GM23338 (cell line): ENCODE measurements around the gene POU4F3. TPM values are rescaled to one million over a fixed set of nuclear protein-coding genes. Genes with fewer than 3 reads are reported as not detected.

Source experiments
- ATAC-seq: fragments of 200-7000 bp; cut with Tn5 transposase; 3 replicates; pipeline ENCODE4 v1.9.1; 2020
- DNase-seq: peaks from one replicate; pipeline ENCODE4 v3.0.0-alpha.2; 2015; ENCODE audit warnings: low spot score
- H2AFZ ChIP-seq: fragments of 200-600 bp; sonication (generic); 2 replicates; pipeline ENCODE4 v1.8.0; 2016; ENCODE audit warnings: antibody characterized with exemption, mild to moderate bottlenecking, moderate library complexity
- H3F3A ChIP-seq: fragments of 200-600 bp; sonication (generic); replicated peaks from 2 replicates; pipeline ENCODE4 v1.8.0; 2017; ENCODE audit warnings: antibody characterized with exemption, mixed run types, low read depth
- H3K27ac ChIP-seq: fragments of 200-600 bp; sonication (generic); 2 replicates; pipeline ENCODE4 v1.6.1; 2016; ENCODE audit warnings: low read depth
- H3K27me3 ChIP-seq: fragments of 200-600 bp; sonication (generic); 2 replicates; pipeline ENCODE4 v1.8.0; 2016; ENCODE audit warnings: mild to moderate bottlenecking, mixed run types, moderate library complexity; ENCODE audit not compliant: insufficient read depth
- H3K36me3 ChIP-seq: fragments of 200-600 bp; sonication (generic); 2 replicates; pipeline ENCODE4 v1.8.0; 2016; ENCODE audit warnings: mild to moderate bottlenecking; ENCODE audit not compliant: insufficient read depth
- H3K4me1 ChIP-seq: fragments of 200-600 bp; sonication (generic); 2 replicates; pipeline ENCODE4 v1.8.0; 2016; ENCODE audit warnings: mild to moderate bottlenecking, moderate library complexity; ENCODE audit not compliant: insufficient read depth
- H3K4me2 ChIP-seq: fragments of 200-600 bp; sonication (generic); 2 replicates; pipeline ENCODE4 v1.7.1; 2017; ENCODE audit warnings: mixed run types
- H3K4me3 ChIP-seq: fragments of 200-600 bp; sonication (generic); 2 replicates; pipeline ENCODE4 v1.6.1; 2016; ENCODE audit warnings: mixed run types
- H3K79me2 ChIP-seq: fragments of 200-600 bp; sonication (generic); replicated peaks from 2 replicates; pipeline ENCODE4 v1.8.0; 2017; ENCODE audit warnings: mild to moderate bottlenecking; ENCODE audit not compliant: insufficient read depth
- H3K9me2 ChIP-seq: fragments of 200-600 bp; sonication (generic); 2 replicates; pipeline ENCODE4 v1.8.0; 2017; ENCODE audit not compliant: insufficient read depth
- H4K20me1 ChIP-seq: fragments of 200-600 bp; sonication (generic); replicated peaks from 2 replicates; pipeline ENCODE4 v1.8.0; 2017; ENCODE audit warnings: mild to moderate bottlenecking; ENCODE audit not compliant: insufficient read depth
- H3K27ac Mint-ChIP-seq: 2 replicates; pipeline ENCODE4 v1.8.0; 2020; ENCODE audit warnings: inconsistent platforms, mild to moderate bottlenecking, moderate library complexity, mixed read lengths
- H3K27me3 Mint-ChIP-seq: 3 replicates; pipeline ENCODE4 v1.8.0; 2022; ENCODE audit warnings: low read depth, mild to moderate bottlenecking, moderate library complexity, mixed read lengths, inconsistent platforms; ENCODE audit not compliant: insufficient read depth, poor library complexity
- H3K36me3 Mint-ChIP-seq: 3 replicates; pipeline ENCODE4 v1.8.0; 2021; ENCODE audit warnings: low read depth, mild to moderate bottlenecking, inconsistent platforms, moderate library complexity, mixed read lengths
- H3K4me1 Mint-ChIP-seq: 3 replicates; pipeline ENCODE4 v1.8.0; 2020; ENCODE audit warnings: mild to moderate bottlenecking, inconsistent platforms, mixed read lengths
- H3K4me3 Mint-ChIP-seq: 3 replicates; pipeline ENCODE4 v1.8.0; 2021; ENCODE audit warnings: moderate library complexity, mild to moderate bottlenecking, inconsistent platforms, mixed read lengths
- H3K9me3 Mint-ChIP-seq: 3 replicates; pipeline ENCODE4 v1.8.0; 2020; ENCODE audit warnings: moderate library complexity, mild to moderate bottlenecking, inconsistent platforms, mixed read lengths
- CREB1 ChIP-seq: fragments of 250-450 bp; sonication (Bioruptor Pico); IDR thresholded peaks from 2 replicates; pipeline ENCODE4 v1.5.0; 2020; ENCODE audit warnings: low read depth, mild to moderate bottlenecking, moderate library complexity
- EZH2 ChIP-seq: fragments of 200-600 bp; sonication (generic); IDR thresholded peaks from one replicate; pipeline ENCODE4 v1.8.0; 2017; ENCODE audit warnings: antibody characterized with exemption, mild to moderate bottlenecking, low read depth; ENCODE audit not compliant: unreplicated experiment
- EZH2phosphoT487 ChIP-seq: fragments of 200-600 bp; sonication (generic); IDR thresholded peaks from one replicate; pipeline ENCODE4 v1.8.1; 2018; ENCODE audit warnings: antibody characterized with exemption; ENCODE audit not compliant: unreplicated experiment
- JUNB ChIP-seq: IDR thresholded peaks from one replicate; pipeline ENCODE4 v1.6.1; 2016; ENCODE audit warnings: antibody characterized with exemption; ENCODE audit not compliant: unreplicated experiment
- NANOG ChIP-seq: IDR thresholded peaks from 2 replicates; pipeline ENCODE4 v1.6.1; 2016; ENCODE audit warnings: antibody characterized with exemption, borderline replicate concordance
- POLR2AphosphoS5 ChIP-seq: IDR thresholded peaks from 2 replicates; pipeline ENCODE4 v1.6.1; 2016; ENCODE audit warnings: antibody characterized with exemption, low read depth
- STAT1 ChIP-seq: IDR thresholded peaks from one replicate; pipeline ENCODE4 v1.6.1; 2016; ENCODE audit warnings: antibody characterized with exemption; ENCODE audit not compliant: unreplicated experiment
- ZNF114 ChIP-seq: fragments of 250-450 bp; sonication (Bioruptor Pico); IDR thresholded peaks from 2 replicates; pipeline ENCODE4 v1.5.0; 2020; ENCODE audit warnings: mild to moderate bottlenecking, moderate library complexity
- ZNF331 ChIP-seq: fragments of 250-450 bp; sonication (Bioruptor Pico); IDR thresholded peaks from 2 replicates; pipeline ENCODE4 v1.5.0; 2020; ENCODE audit warnings: low read depth, mild to moderate bottlenecking, moderate library complexity
- polyA plus RNA-seq: library from polyadenylated mRNA; unstranded; fragments of >200 nt; fragmentation: Nextera tagmentation; extraction: Ambion mirVana; gene quantifications from 2 replicates; pipeline ENCODE4 v1.2.1, GENCODE V29; 2016
- total RNA-seq: library from RNA; depleted of rRNA; stranded (reverse); fragments of >200 nt; shearing (Covaris generic); gene quantifications from 2 replicates; pipeline ENCODE4 v1.2.3, GENCODE V29; 2014
- TF ChIP-seq, protein P1 (sequence below), 2 experiments: fragments of 200-600 bp in 1 of 2; sonication (generic) in 1 of 2; conservative IDR thresholded peaks; 2 replicates each; pipeline versions ENCODE4 v1.5.1 to v1.6.1; 2016 to 2017; ENCODE audit warnings: antibody characterized with exemption in 2 of 2, low read depth in 2 of 2, mild to moderate bottlenecking in 2 of 2, moderate library complexity in 1 of 2
- TF ChIP-seq, protein P2 (sequence below): IDR thresholded peaks from 2 replicates; pipeline ENCODE4 v1.6.1; 2016; ENCODE audit warnings: antibody characterized with exemption
- TF ChIP-seq, protein P3 (sequence below): IDR thresholded peaks from one replicate; pipeline ENCODE4 v1.6.1; 2018; ENCODE audit warnings: antibody characterized with exemption; ENCODE audit not compliant: unreplicated experiment
- TF ChIP-seq, protein P4 (sequence below): fragments of 250-450 bp; sonication (Bioruptor Pico); IDR thresholded peaks from 2 replicates; pipeline ENCODE4 v1.5.0; 2020; ENCODE audit warnings: mild to moderate bottlenecking, moderate library complexity

POU4F3 gene
- total and polyA plus RNA-seq, 2 experiments from 2014 or later: 0.49 TPM; not detected in 1

DNA sequence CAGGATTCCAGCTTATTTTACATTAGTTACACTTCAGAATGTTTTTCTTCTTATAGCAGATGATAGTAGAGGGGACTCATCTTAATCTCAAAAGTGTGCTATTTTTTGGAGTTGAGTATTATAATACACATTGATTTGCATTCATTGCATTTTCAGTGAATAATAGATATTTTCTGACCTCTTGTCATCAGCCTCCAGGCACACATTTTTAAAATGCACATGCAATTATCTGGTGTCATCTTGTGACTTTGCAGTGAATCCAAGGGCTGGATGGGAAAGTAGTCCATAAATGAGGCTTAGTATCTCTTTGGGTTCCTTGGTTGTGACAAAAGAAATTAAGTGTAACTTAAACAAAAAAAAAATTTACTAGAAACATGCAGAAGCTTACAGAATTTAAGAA, 28.1 kb upstream of the POU4F3 start:
- no peak overlapping the region for H3K4me2 ChIP-seq
- DNase-seq (no peak), ATAC-seq (no peak)
- H3K27me3 Mint-ChIP-seq: peaks cover 4% of the 10 kb centered on the region
- no peaks in the 10 kb centered on the region for H4K20me1 ChIP-seq
- H3F3A ChIP-seq: no peaks in the 10 kb centered on the region
- no peak for TF ChIP-seq EZH2
- TF ChIP-seq, protein P1, sequence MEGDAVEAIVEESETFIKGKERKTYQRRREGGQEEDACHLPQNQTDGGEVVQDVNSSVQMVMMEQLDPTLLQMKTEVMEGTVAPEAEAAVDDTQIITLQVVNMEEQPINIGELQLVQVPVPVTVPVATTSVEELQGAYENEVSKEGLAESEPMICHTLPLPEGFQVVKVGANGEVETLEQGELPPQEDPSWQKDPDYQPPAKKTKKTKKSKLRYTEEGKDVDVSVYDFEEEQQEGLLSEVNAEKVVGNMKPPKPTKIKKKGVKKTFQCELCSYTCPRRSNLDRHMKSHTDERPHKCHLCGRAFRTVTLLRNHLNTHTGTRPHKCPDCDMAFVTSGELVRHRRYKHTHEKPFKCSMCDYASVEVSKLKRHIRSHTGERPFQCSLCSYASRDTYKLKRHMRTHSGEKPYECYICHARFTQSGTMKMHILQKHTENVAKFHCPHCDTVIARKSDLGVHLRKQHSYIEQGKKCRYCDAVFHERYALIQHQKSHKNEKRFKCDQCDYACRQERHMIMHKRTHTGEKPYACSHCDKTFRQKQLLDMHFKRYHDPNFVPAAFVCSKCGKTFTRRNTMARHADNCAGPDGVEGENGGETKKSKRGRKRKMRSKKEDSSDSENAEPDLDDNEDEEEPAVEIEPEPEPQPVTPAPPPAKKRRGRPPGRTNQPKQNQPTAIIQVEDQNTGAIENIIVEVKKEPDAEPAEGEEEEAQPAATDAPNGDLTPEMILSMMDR (conservative IDR thresholded peaks at IDR 0.05; ENCODE audit: low read depth in 2 of 2): no peak
- TF ChIP-seq STAT1: no peak
- TF ChIP-seq, protein P2, sequence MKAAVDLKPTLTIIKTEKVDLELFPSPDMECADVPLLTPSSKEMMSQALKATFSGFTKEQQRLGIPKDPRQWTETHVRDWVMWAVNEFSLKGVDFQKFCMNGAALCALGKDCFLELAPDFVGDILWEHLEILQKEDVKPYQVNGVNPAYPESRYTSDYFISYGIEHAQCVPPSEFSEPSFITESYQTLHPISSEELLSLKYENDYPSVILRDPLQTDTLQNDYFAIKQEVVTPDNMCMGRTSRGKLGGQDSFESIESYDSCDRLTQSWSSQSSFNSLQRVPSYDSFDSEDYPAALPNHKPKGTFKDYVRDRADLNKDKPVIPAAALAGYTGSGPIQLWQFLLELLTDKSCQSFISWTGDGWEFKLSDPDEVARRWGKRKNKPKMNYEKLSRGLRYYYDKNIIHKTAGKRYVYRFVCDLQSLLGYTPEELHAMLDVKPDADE: no peak
- no peak for TF ChIP-seq JUNB
- no peak for TF ChIP-seq EZH2phosphoT487
- no peak for TF ChIP-seq ZNF331 (CRISPR knock-in tag)
- TF ChIP-seq, protein P3, sequence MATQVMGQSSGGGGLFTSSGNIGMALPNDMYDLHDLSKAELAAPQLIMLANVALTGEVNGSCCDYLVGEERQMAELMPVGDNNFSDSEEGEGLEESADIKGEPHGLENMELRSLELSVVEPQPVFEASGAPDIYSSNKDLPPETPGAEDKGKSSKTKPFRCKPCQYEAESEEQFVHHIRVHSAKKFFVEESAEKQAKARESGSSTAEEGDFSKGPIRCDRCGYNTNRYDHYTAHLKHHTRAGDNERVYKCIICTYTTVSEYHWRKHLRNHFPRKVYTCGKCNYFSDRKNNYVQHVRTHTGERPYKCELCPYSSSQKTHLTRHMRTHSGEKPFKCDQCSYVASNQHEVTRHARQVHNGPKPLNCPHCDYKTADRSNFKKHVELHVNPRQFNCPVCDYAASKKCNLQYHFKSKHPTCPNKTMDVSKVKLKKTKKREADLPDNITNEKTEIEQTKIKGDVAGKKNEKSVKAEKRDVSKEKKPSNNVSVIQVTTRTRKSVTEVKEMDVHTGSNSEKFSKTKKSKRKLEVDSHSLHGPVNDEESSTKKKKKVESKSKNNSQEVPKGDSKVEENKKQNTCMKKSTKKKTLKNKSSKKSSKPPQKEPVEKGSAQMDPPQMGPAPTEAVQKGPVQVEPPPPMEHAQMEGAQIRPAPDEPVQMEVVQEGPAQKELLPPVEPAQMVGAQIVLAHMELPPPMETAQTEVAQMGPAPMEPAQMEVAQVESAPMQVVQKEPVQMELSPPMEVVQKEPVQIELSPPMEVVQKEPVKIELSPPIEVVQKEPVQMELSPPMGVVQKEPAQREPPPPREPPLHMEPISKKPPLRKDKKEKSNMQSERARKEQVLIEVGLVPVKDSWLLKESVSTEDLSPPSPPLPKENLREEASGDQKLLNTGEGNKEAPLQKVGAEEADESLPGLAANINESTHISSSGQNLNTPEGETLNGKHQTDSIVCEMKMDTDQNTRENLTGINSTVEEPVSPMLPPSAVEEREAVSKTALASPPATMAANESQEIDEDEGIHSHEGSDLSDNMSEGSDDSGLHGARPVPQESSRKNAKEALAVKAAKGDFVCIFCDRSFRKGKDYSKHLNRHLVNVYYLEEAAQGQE: no peak
- TF ChIP-seq CREB1 (CRISPR knock-in tag): no peak
- no peak for TF ChIP-seq POLR2AphosphoS5
- no peak for TF ChIP-seq NANOG
- TF ChIP-seq ZNF114 (CRISPR knock-in tag): no peak
- TF ChIP-seq, protein P4, sequence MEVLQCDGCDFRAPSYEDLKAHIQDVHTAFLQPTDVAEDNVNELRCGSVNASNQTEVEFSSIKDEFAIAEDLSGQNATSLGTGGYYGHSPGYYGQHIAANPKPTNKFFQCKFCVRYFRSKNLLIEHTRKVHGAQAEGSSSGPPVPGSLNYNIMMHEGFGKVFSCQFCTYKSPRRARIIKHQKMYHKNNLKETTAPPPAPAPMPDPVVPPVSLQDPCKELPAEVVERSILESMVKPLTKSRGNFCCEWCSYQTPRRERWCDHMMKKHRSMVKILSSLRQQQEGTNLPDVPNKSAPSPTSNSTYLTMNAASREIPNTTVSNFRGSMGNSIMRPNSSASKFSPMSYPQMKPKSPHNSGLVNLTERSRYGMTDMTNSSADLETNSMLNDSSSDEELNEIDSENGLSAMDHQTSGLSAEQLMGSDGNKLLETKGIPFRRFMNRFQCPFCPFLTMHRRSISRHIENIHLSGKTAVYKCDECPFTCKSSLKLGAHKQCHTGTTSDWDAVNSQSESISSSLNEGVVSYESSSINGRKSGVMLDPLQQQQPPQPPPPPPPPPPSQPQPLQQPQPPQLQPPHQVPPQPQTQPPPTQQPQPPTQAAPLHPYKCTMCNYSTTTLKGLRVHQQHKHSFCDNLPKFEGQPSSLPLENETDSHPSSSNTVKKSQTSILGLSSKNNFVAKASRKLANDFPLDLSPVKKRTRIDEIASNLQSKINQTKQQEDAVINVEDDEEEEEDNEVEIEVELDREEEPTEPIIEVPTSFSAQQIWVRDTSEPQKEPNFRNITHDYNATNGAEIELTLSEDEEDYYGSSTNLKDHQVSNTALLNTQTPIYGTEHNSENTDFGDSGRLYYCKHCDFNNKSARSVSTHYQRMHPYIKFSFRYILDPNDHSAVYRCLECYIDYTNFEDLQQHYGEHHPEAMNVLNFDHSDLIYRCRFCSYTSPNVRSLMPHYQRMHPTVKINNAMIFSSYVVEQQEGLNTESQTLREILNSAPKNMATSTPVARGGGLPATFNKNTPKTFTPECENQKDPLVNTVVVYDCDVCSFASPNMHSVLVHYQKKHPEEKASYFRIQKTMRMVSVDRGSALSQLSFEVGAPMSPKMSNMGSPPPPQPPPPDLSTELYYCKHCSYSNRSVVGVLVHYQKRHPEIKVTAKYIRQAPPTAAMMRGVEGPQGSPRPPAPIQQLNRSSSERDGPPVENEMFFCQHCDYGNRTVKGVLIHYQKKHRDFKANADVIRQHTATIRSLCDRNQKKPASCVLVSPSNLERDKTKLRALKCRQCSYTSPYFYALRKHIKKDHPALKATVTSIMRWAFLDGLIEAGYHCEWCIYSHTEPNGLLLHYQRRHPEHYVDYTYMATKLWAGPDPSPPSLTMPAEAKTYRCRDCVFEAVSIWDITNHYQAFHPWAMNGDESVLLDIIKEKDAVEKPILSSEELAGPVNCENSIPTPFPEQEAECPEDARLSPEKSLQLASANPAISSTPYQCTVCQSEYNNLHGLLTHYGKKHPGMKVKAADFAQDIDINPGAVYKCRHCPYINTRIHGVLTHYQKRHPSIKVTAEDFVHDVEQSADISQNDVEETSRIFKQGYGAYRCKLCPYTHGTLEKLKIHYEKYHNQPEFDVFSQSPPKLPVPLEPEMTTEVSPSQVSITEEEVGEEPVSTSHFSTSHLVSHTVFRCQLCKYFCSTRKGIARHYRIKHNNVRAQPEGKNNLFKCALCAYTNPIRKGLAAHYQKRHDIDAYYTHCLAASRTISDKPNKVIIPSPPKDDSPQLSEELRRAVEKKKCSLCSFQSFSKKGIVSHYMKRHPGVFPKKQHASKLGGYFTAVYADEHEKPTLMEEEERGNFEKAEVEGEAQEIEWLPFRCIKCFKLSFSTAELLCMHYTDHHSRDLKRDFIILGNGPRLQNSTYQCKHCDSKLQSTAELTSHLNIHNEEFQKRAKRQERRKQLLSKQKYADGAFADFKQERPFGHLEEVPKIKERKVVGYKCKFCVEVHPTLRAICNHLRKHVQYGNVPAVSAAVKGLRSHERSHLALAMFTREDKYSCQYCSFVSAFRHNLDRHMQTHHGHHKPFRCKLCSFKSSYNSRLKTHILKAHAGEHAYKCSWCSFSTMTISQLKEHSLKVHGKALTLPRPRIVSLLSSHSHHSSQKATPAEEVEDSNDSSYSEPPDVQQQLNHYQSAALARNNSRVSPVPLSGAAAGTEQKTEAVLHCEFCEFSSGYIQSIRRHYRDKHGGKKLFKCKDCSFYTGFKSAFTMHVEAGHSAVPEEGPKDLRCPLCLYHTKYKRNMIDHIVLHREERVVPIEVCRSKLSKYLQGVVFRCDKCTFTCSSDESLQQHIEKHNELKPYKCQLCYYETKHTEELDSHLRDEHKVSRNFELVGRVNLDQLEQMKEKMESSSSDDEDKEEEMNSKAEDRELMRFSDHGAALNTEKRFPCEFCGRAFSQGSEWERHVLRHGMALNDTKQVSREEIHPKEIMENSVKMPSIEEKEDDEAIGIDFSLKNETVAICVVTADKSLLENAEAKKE (CRISPR knock-in tag): no peak
- H3K27me3 ChIP-seq: no peaks in the 10 kb centered on the region
- no peaks in the 10 kb centered on the region for H3K9me2 ChIP-seq
- H3K4me1 Mint-ChIP-seq: peaks cover 6% of the 10 kb centered on the region; the same call in 2 of the 3 replicates
- H3K4me3 ChIP-seq: no peak overlapping the region
- H3K36me3 Mint-ChIP-seq: no peaks in the 10 kb centered on the region
- H3K36me3 ChIP-seq: no peaks in the 10 kb centered on the region
- no peak overlapping the region for H3K27ac Mint-ChIP-seq
- no peak overlapping the region for H2AFZ ChIP-seq
- H3K4me1 ChIP-seq: no peaks in the 10 kb centered on the region
- H3K4me3 Mint-ChIP-seq: no peak overlapping the region
- no peaks in the 10 kb centered on the region for H3K9me3 Mint-ChIP-seq
- H3K27ac ChIP-seq: no peak overlapping the region
- H3K79me2 ChIP-seq: no peaks in the 10 kb centered on the region
